HL-60 (cell line): ENCODE measurements around the gene STPG2.

Experiments
- GABPA ChIP-seq: IDR thresholded peaks from 2 replicates; pipeline ENCODE4 v1.6.1; 2012; ENCODE audit warnings: low read depth
- POLR2AphosphoS5 ChIP-seq: IDR thresholded peaks from 2 replicates; pipeline ENCODE4 v1.6.1; 2012; ENCODE audit warnings: low read depth
- TF ChIP-seq, protein P1 (sequence below): IDR thresholded peaks from one replicate; pipeline ENCODE4 v1.5.1; 2011; ENCODE audit warnings: low read length, control low read depth, inconsistent platforms; ENCODE audit not compliant: insufficient read depth
- TF ChIP-seq, protein P2 (sequence below): IDR thresholded peaks from 2 replicates; pipeline ENCODE4 v1.6.1; 2012; ENCODE audit warnings: low read depth; ENCODE audit not compliant: insufficient replicate concordance

DNA sequence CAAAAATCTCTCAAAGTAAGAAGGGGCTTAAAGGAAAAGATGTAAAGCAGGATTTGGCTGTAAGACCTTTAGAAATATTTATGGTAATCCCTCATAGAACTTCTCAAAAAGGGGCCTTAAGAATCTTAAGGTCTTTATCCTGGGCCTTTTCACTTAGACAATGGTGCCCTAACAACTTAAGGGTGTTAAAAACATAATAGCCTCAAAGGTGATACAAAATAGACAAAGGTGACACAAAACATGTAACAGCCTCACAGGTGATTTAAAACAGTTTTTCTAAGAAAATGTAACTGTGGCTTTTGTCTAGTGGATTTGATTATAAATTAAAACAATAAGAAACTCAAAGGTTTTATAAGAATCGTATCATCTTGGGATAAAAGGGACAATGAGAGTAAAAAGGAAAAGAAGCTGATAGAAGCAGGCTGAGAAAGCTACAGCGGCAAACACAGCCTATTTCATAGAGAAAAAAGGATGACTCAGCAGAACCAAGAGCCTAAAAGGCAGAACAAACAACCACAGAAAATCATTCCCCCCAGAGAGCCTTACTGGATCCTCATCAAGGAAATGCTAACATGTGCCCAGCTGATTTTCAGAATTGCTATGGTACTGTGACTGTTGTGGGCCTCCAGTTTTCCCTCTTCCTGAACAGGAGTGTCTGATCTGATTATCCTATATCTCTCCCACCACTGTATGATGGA, 164.3 kb downstream of the STPG2 start:
- TF ChIP-seq, protein P1, sequence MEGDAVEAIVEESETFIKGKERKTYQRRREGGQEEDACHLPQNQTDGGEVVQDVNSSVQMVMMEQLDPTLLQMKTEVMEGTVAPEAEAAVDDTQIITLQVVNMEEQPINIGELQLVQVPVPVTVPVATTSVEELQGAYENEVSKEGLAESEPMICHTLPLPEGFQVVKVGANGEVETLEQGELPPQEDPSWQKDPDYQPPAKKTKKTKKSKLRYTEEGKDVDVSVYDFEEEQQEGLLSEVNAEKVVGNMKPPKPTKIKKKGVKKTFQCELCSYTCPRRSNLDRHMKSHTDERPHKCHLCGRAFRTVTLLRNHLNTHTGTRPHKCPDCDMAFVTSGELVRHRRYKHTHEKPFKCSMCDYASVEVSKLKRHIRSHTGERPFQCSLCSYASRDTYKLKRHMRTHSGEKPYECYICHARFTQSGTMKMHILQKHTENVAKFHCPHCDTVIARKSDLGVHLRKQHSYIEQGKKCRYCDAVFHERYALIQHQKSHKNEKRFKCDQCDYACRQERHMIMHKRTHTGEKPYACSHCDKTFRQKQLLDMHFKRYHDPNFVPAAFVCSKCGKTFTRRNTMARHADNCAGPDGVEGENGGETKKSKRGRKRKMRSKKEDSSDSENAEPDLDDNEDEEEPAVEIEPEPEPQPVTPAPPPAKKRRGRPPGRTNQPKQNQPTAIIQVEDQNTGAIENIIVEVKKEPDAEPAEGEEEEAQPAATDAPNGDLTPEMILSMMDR, result no peak
- TF ChIP-seq POLR2AphosphoS5, result no peak
- no peak for TF ChIP-seq GABPA
- TF ChIP-seq, protein P2, sequence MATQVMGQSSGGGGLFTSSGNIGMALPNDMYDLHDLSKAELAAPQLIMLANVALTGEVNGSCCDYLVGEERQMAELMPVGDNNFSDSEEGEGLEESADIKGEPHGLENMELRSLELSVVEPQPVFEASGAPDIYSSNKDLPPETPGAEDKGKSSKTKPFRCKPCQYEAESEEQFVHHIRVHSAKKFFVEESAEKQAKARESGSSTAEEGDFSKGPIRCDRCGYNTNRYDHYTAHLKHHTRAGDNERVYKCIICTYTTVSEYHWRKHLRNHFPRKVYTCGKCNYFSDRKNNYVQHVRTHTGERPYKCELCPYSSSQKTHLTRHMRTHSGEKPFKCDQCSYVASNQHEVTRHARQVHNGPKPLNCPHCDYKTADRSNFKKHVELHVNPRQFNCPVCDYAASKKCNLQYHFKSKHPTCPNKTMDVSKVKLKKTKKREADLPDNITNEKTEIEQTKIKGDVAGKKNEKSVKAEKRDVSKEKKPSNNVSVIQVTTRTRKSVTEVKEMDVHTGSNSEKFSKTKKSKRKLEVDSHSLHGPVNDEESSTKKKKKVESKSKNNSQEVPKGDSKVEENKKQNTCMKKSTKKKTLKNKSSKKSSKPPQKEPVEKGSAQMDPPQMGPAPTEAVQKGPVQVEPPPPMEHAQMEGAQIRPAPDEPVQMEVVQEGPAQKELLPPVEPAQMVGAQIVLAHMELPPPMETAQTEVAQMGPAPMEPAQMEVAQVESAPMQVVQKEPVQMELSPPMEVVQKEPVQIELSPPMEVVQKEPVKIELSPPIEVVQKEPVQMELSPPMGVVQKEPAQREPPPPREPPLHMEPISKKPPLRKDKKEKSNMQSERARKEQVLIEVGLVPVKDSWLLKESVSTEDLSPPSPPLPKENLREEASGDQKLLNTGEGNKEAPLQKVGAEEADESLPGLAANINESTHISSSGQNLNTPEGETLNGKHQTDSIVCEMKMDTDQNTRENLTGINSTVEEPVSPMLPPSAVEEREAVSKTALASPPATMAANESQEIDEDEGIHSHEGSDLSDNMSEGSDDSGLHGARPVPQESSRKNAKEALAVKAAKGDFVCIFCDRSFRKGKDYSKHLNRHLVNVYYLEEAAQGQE, result no peak
